ENCODE results near the gene FBH1. TPM values are rescaled to one million over a fixed set of nuclear protein-coding genes. Genes with fewer than 3 reads are reported as not detected.

FBH1 gene
- total and polyA plus RNA-seq, 4 donors: 19.9 to 58.4 (median 48.1) TPM

- H3K9me3 ChIP-seq (ENCODE audit: control insufficient read depth in 4 of 4, low read length in 3 of 4): no peaks in the 10 kb centered on the region
- TF ChIP-seq MAX (IDR thresholded peaks at IDR 0.05): no peak
- no peak for TF ChIP-seq NR2F2 (IDR thresholded peaks at IDR 0.05)
- TF ChIP-seq FOXA2 (IDR thresholded peaks at IDR 0.05): no peak
- TF ChIP-seq ZBTB33 (IDR thresholded peaks at IDR 0.05): no peak
- no peak for TF ChIP-seq REST (IDR thresholded peaks at IDR 0.05)
- no peak for TF ChIP-seq CTCF (IDR thresholded peaks at IDR 0.05; ENCODE audit: low read depth, low read length, missing input control)
- TF ChIP-seq TAF1 (conservative IDR thresholded peaks at IDR 0.05): no peak
- no peak for TF ChIP-seq RXRA (IDR thresholded peaks at IDR 0.05)
- no peak for TF ChIP-seq RAD21 (IDR thresholded peaks at IDR 0.05)
- TF ChIP-seq ATF3 (IDR thresholded peaks at IDR 0.05): no peak
- TF ChIP-seq FOXA1 (IDR thresholded peaks at IDR 0.05): no peak
- TF ChIP-seq SP1 (IDR thresholded peaks at IDR 0.05): no peak
- no peak for TF ChIP-seq HNF4G (IDR thresholded peaks at IDR 0.05)
- no peak for TF ChIP-seq JUND (IDR thresholded peaks at IDR 0.05)
- no peak for DNase-seq (ENCODE audit: low spot score)
- H3K27me3 ChIP-seq (ENCODE audit: control insufficient read depth in 4 of 4, insufficient read depth in 4 of 4, low read length in 3 of 4): no peaks in the 10 kb centered on the region
- peaks cover 4 to 19% (median 14%) of the 10 kb centered on the region in 4 donors for H3K36me3 ChIP-seq (ENCODE audit: control insufficient read depth in 4 of 4, insufficient read depth in 3 of 4, low read depth in 1 of 4, low read length in 3 of 4)
- H3K9ac ChIP-seq (ENCODE audit: low read depth in 1 of 2, low read length in 2 of 2): no peak overlapping the region
- 73% methylated on average over 4 of the region's 4 CpGs for WGBS
- no peak overlapping the region for H3K4me3 ChIP-seq (ENCODE audit: low read depth in 1 of 3, low read length in 3 of 3)
- no peak overlapping the region for H3K27ac ChIP-seq (ENCODE audit: low read depth in 1 of 2, low read length in 2 of 2)
- H3K4me1 ChIP-seq (ENCODE audit: control insufficient read depth in 4 of 4, insufficient read depth in 4 of 4, low read length in 3 of 4): peaks cover 0 to 4% (median 3%) of the 10 kb centered on the region in 4 donors
These were observed 14.2 kb downstream of the FBH1 start for GRCh38 chr10:5904227-5904626.

GRCh38 chr10:5905854-5906507, 15.9 kb downstream of the FBH1 start:
- peaks cover 0 to 4% (median 3%) of the 10 kb centered on the region in 4 donors for H3K4me1 ChIP-seq (ENCODE audit: control insufficient read depth in 4 of 4, insufficient read depth in 4 of 4, low read length in 3 of 4)
- no peaks in the 10 kb centered on the region for H3K9me3 ChIP-seq (ENCODE audit: control insufficient read depth in 4 of 4, low read length in 3 of 4)
- WGBS: 83% methylated on average over 13 of the region's 13 CpGs
- peak overlapping the region in 1 of 2 donors; percentile 27 for H3K27ac ChIP-seq (ENCODE audit: low read depth in 1 of 2, low read length in 2 of 2)
- H3K36me3 ChIP-seq (ENCODE audit: control insufficient read depth in 4 of 4, insufficient read depth in 3 of 4, low read depth in 1 of 4, low read length in 3 of 4): peaks cover 9 to 35% (median 26%) of the 10 kb centered on the region in 4 donors
- H3K4me3 ChIP-seq (ENCODE audit: low read depth in 1 of 3, low read length in 3 of 3): no peak overlapping the region
- DNase-seq (ENCODE audit: low spot score): no peak
- H3K9ac ChIP-seq (ENCODE audit: low read depth in 1 of 2, low read length in 2 of 2): no peak overlapping the region
- H3K27me3 ChIP-seq (ENCODE audit: control insufficient read depth in 4 of 4, insufficient read depth in 4 of 4, low read length in 3 of 4): no peaks in the 10 kb centered on the region
- TF ChIP-seq REST (IDR thresholded peaks at IDR 0.05) (no peak), MAX (IDR thresholded peaks at IDR 0.05) (no peak), YY1 (IDR thresholded peaks at IDR 0.05) (no peak), GABPA (IDR thresholded peaks at IDR 0.05 in 1 of 2, conservative IDR thresholded peaks at IDR 0.05 in 1 of 2) (no peak), FOXA1 (IDR thresholded peaks at IDR 0.05) (no peak), RAD21 (IDR thresholded peaks at IDR 0.05) (peak in 1 of 2 donors; percentile 1), JUND (IDR thresholded peaks at IDR 0.05) (no peak), ZBTB33 (IDR thresholded peaks at IDR 0.05) (no peak), SP1 (IDR thresholded peaks at IDR 0.05) (no peak), ATF3 (IDR thresholded peaks at IDR 0.05) (no peak), HNF4G (IDR thresholded peaks at IDR 0.05) (no peak)
